ENCODE results near the gene TCAF1. TPM values are rescaled to one million over a fixed set of nuclear protein-coding genes. Genes with fewer than 3 reads are reported as not detected.

Gene TCAF1
- total RNA-seq (100 to 1,000 TPM in 2 of 4 donors, 10 to 100 TPM in 2; 19.5 to 107 (median 62.1) TPM), polyA plus RNA-seq (10 to 100 TPM in 1 of 3 donors, 1 to 10 TPM in 2; 4.3 to 12.0 (median 9.2) TPM)
- long read RNA-seq, donor 1, full-length matches to known transcripts = 3 of 11 reads
- long read RNA-seq, donor 1, partial matches to known transcripts = 1 of 11 reads
- long read RNA-seq, donor 1, other reads (novel, unspliced or antisense) = 7 of 11 reads
- long read RNA-seq, donor 2, full-length matches to known transcripts = 1 of 23 reads
- long read RNA-seq, donor 2, partial matches to known transcripts = 12 of 23 reads
- long read RNA-seq, donor 2, other reads (novel, unspliced or antisense) = 10 of 23 reads

- Histone ChIP-seq H3K9me3 (no peaks in the 10 kb centered on the region), H3K27me3 (ENCODE audit: insufficient read depth in 3 of 3, low read length in 2 of 3) (no peaks in the 10 kb centered on the region), H3K4me1 (peaks cover 10% of the 10 kb centered on the region), H3K4me3 (peak within 1 kb of the TSS; percentile 90), H3K36me3 (ENCODE audit: insufficient read depth in 1 of 2, low read depth in 1 of 2) (no peaks in the 10 kb centered on the region), H3K27ac (peak within 1 kb of the TSS; percentile 88)
- peak; percentile 98 to 99 (median 99) for ATAC-seq
- intact Hi-C loops (cut with DNase I) = loop anchor here in 1 of 2 donors (2.0 kb wide), 1 partner anchor 15 kb away; no protein-coding TSS in a partner anchor
- TF ChIP-seq CTCF (IDR thresholded peaks at IDR 0.05) = no peak
- peak; percentile 96 to 97 for DNase-seq
- 0 to 1% (median 0%) methylated on average over 44 to 50 of the region's 50 CpGs for WGBS, 3 donors
These were observed at the start of gene TCAF1 for GRCh38 chr7:143901668-143902331. Gene TCAF1, minus strand, starts transcription at chr7:143902176. Its CDS starts 25,568 bp downstream, at chr7:143876608.

- TF ChIP-seq CTCF (IDR thresholded peaks at IDR 0.05) = no peak
- intact Hi-C loops (cut with DNase I) = no loop called here
- no peak overlapping the region for H3K4me3 ChIP-seq
- H3K27ac ChIP-seq = no peak overlapping the region
- WGBS, 3 donors = 29 to 82% (median 78%) methylated on average over 2 of the region's 2 CpGs
- DNase-seq (no peak), ATAC-seq (no peak)
- no peaks in the 10 kb centered on the region for H3K4me1 ChIP-seq
- no peaks in the 10 kb centered on the region for H3K9me3 ChIP-seq
- no peaks in the 10 kb centered on the region for H3K27me3 ChIP-seq (ENCODE audit: insufficient read depth in 3 of 3, low read length in 2 of 3)
- no peaks in the 10 kb centered on the region for H3K36me3 ChIP-seq (ENCODE audit: insufficient read depth in 1 of 2, low read depth in 1 of 2)
These were observed 46.8 kb upstream of the TCAF1 start for GRCh38 chr7:143948733-143949132.

- Histone ChIP-seq H3K9me3 (no peaks in the 10 kb centered on the region), H3K4me1 (no peaks in the 10 kb centered on the region), H3K36me3 (ENCODE audit: insufficient read depth in 1 of 2, low read depth in 1 of 2) (no peaks in the 10 kb centered on the region), H3K27ac (no peak overlapping the region), H3K27me3 (ENCODE audit: insufficient read depth in 3 of 3, low read length in 2 of 3) (no peaks in the 10 kb centered on the region), H3K4me3 (no peak overlapping the region)
- 75 to 85% (median 85%) methylated on average over 2 of the region's 2 CpGs for WGBS, 3 donors
- no peak for ATAC-seq
- DNase-seq = no peak
- no peak for TF ChIP-seq CTCF (IDR thresholded peaks at IDR 0.05)
- intact Hi-C loops (cut with DNase I) = no loop called here
These were observed 45.1 kb upstream of the TCAF1 start for GRCh38 chr7:143947111-143947510.

GRCh38 chr7:143945423-143945822, 43.4 kb upstream of the TCAF1 start:
- H3K9me3 ChIP-seq = no peaks in the 10 kb centered on the region
- ATAC-seq (no peak), DNase-seq (no peak)
- WGBS, 3 donors = 75 to 90% (median 88%) methylated on average over 4 of the region's 4 CpGs
- H3K27me3 ChIP-seq (ENCODE audit: insufficient read depth in 3 of 3, low read length in 2 of 3) = no peaks in the 10 kb centered on the region
- no peak overlapping the region for H3K4me3 ChIP-seq
- intact Hi-C loops (cut with DNase I) = no loop called here
- TF ChIP-seq CTCF (IDR thresholded peaks at IDR 0.05) = no peak
- H3K36me3 ChIP-seq (ENCODE audit: insufficient read depth in 1 of 2, low read depth in 1 of 2) = no peaks in the 10 kb centered on the region
- no peak overlapping the region for H3K27ac ChIP-seq
- H3K4me1 ChIP-seq = no peaks in the 10 kb centered on the region

Measured in psoas muscle (tissue), 8 donors.